Adrenal gland (tissue), 12 donors: ENCODE data around the gene GRIN1. TPM values are rescaled to one million over a fixed set of nuclear protein-coding genes. Genes with fewer than 3 reads are reported as not detected.

Experiments
- DNase-seq, 7 donors: peaks; one replicate each; pipeline ENCODE4 v3.0.0-alpha.2; 2019 to 2020
- H3K27ac ChIP-seq, 5 donors: fragments of 200-600 bp; sonication (generic) in 4 of 5; 1 replicate in 3 of 5; 2 replicates in 2 of 5; pipeline versions ENCODE4 v1.5.1 to v1.8.0; 2016 to 2020; ENCODE audit warnings: mild to moderate bottlenecking in 1 of 5
- H3K27me3 ChIP-seq: fragments of 200-600 bp; 2 replicates; pipeline ENCODE4 v1.8.0; 2021
- H3K36me3 ChIP-seq, 2 donors: fragments of 200-600 bp; replicated peaks in 1 of 2; 1 replicate in 1 of 2; 2 replicates in 1 of 2; pipeline versions ENCODE4 v1.5.1 to v1.8.0; 2018 to 2022
- H3K4me1 ChIP-seq, 2 donors: fragments of 200-600 bp; replicated peaks in 1 of 2; 1 replicate in 1 of 2; 2 replicates in 1 of 2; pipeline versions ENCODE4 v1.5.1 to v1.8.0; 2018 to 2021
- H3K4me3 ChIP-seq, 4 donors: fragments of 200-600 bp; sonication (generic) in 3 of 4; one replicate each; pipeline ENCODE4 v1.5.1; 2016 to 2018
- H3K9me3 ChIP-seq, 3 donors: fragments of 200-600 bp; sonication (generic) in 1 of 3; replicated peaks in 1 of 3; 1 replicate in 2 of 3; 2 replicates in 1 of 3; pipeline versions ENCODE4 v1.5.1 to v1.8.0; 2016 to 2021
- POLR2A ChIP-seq, 2 donors: fragments of 450-650 bp; IDR thresholded peaks; one replicate each; pipeline ENCODE4 v1.6.1; 2017; ENCODE audit warnings: antibody characterized with exemption in 2 of 2, mild to moderate bottlenecking in 2 of 2, moderate library complexity in 1 of 2
- WGBS, 4 donors: extraction: QIAGEN DNeasy Blood & Tissue Kit in 2 of 4; methylation state at CpG; one replicate each; pipeline versions ENCODE4 v1.1.5 to v1.1.7; 2013 to 2017; 5-methylcytosine and 5-hydroxymethylcytosine counted together
- intact Hi-C, 2 donors: fragments of 100-400 bp; cut with DNase I; formaldehyde crosslinking; loops; one replicate each; pipeline versions ENCODE4 v1.14.1 to v1.15.0; 2022 to 2023
- polyA plus RNA-seq, 3 donors: library from polyadenylated mRNA; stranded (reverse); fragments of 200-250 nt in 2 of 3; fragments of 350-450 nt in 1 of 3; fragmentation: Illumina TruSeq in 1 of 3; extraction: RNeasy Lipid Tissue Mini Kit (QIAGEN cat#74804) in 1 of 3; gene quantifications; one replicate each; pipeline ENCODE4 v1.2.3, GENCODE V29; 2013 to 2014
- total RNA-seq, 9 donors: library from RNA; depleted of rRNA in 4 of 9; stranded (reverse); fragments of >200 nt in 4 of 9; fragments of 120-200 nt in 1 of 9; fragmentation: NEBNext Ultra II Directional in 1 of 9; extraction: Animal tissue kit (Norgen Biotek cat#: 25700) in 1 of 9; gene quantifications; one replicate each; pipeline versions ENCODE4 v1.1.0 to v1.2.4, GENCODE V29; 2013 to 2023
- TF ChIP-seq, protein P1 (sequence below), 6 experiments: fragments of 450-650 bp in 4 of 6; fragments of 200-600 bp in 2 of 6; sonication (generic) in 1 of 6; IDR thresholded peaks; 1 replicate in 5 of 6; 2 replicates in 1 of 6; pipeline versions ENCODE4 v1.5.1 to v1.8.0; 2016 to 2021; ENCODE audit warnings: antibody characterized with exemption in 6 of 6, mild to moderate bottlenecking in 2 of 6, moderate library complexity in 1 of 6
- donor health status: healthy with polysubstance abuse.
- donor health status: Bipolar disorder and iron deficiency.
- donor health status: DM: yes; HTN: yes; CAD: no.
- donor health status: DM: no; HTN: no; CAD: no.
- donor health status: DM: no; HTN: no; CAD: no.
- donor health status: DM: yes; HTN: yes; CAD: no.

GRIN1 gene
- total and polyA plus RNA-seq, 12 donors = 0.04 to 0.28 (median 0.10) TPM; not detected in 5

DNA sequence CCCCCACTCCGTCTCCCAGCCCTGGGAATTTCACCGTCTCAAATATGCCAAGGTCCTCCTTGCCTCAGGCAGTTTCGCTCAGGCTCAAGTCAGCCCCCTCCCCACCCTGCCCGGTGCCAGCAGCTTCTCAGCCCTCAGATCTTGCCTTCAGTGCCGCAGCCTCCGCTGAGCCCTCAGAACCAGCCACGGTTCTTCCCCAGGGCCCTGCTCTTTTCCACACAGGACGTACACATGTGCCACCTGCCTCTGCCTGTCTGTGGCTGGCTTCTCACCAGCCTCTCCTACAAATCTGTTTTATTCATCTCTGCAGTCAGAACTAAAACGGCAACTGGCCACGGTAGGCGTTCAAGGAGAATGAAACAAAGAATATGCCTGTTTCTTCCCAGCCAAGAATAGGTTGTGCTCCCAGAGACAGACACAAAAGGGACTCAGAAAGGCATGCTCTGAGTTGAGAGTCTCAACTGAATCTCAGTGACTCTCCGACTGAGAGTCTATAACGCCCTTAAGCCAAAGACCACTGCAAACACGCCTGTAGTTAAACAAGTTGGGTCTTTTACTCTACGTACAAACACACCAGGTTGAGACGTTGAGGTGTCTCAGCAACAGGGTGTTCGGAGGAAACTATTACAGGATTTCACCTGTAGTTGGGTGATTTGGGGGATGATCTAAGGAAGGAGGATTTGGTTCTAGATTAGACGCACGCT, 10.6 kb upstream of the GRIN1 start:
- Histone ChIP-seq H3K9me3 (no peaks in the 10 kb centered on the region), H3K27me3 (no peaks in the 10 kb centered on the region), H3K27ac (no peak overlapping the region), H3K36me3 (no peaks in the 10 kb centered on the region), H3K4me1 (peaks cover 15 to 26% of the 10 kb centered on the region in 2 donors), H3K4me3 (peak overlapping the region in 1 of 4 donors; percentile 81)
- intact Hi-C loops = no loop called here
- TF ChIP-seq POLR2A (IDR thresholded peaks at IDR 0.05) = no peak
- TF ChIP-seq, protein P1, sequence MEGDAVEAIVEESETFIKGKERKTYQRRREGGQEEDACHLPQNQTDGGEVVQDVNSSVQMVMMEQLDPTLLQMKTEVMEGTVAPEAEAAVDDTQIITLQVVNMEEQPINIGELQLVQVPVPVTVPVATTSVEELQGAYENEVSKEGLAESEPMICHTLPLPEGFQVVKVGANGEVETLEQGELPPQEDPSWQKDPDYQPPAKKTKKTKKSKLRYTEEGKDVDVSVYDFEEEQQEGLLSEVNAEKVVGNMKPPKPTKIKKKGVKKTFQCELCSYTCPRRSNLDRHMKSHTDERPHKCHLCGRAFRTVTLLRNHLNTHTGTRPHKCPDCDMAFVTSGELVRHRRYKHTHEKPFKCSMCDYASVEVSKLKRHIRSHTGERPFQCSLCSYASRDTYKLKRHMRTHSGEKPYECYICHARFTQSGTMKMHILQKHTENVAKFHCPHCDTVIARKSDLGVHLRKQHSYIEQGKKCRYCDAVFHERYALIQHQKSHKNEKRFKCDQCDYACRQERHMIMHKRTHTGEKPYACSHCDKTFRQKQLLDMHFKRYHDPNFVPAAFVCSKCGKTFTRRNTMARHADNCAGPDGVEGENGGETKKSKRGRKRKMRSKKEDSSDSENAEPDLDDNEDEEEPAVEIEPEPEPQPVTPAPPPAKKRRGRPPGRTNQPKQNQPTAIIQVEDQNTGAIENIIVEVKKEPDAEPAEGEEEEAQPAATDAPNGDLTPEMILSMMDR (IDR thresholded peaks at IDR 0.05) = no peak
- 65 to 71% (median 67%) methylated on average over 18 to 19 of the region's 19 CpGs for WGBS, 4 donors
- no peak for DNase-seq

DNA sequence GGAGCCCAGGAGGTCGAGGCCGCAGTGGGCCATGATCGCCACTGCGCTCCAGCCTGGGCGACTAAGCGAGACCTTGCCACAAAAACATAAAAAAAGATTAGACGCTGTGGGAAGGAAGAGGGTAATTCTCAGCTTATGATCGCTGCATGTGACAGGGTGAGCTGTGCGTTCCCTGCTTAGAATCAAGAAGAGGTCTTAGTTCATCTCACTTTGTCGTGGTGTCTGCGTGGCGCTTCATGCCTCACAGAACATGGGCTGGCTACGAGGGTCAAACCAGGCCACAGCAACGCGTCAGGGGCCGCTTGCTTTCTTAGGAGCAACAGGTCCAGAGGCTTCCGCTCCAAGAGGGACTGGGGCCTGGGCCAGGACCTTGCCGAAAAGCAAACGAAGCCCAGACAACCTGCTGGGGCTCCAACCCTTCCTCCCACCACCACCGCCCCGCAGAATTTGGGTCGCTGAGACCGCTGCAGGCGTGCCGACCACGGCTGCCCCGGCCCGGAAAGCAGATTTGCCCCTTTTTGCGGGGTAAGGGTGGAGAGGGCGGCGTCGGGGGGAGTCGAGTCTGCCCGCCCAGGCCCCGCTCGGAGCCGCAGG, 10.0 kb upstream of the GRIN1 start:
- Histone ChIP-seq H3K4me3 (peak overlapping the region; percentile 41 to 94 (median 66)), H3K36me3 (no peaks in the 10 kb centered on the region), H3K9me3 (no peaks in the 10 kb centered on the region), H3K27me3 (no peaks in the 10 kb centered on the region), H3K4me1 (peaks cover 15 to 26% of the 10 kb centered on the region in 2 donors), H3K27ac (peak overlapping the region in 3 of 5 donors; percentile 21 to 66 (median 64))
- TF ChIP-seq, protein P1 (IDR thresholded peaks at IDR 0.05) = no peak
- no peak for TF ChIP-seq POLR2A (IDR thresholded peaks at IDR 0.05)
- intact Hi-C loops = no loop called here
- WGBS, 4 donors = 16 to 48% (median 29%) methylated on average over 12 to 37 of the region's 37 CpGs
- DNase-seq = peak in 3 of 7 donors; percentile 35 to 72 (median 41)

DNA sequence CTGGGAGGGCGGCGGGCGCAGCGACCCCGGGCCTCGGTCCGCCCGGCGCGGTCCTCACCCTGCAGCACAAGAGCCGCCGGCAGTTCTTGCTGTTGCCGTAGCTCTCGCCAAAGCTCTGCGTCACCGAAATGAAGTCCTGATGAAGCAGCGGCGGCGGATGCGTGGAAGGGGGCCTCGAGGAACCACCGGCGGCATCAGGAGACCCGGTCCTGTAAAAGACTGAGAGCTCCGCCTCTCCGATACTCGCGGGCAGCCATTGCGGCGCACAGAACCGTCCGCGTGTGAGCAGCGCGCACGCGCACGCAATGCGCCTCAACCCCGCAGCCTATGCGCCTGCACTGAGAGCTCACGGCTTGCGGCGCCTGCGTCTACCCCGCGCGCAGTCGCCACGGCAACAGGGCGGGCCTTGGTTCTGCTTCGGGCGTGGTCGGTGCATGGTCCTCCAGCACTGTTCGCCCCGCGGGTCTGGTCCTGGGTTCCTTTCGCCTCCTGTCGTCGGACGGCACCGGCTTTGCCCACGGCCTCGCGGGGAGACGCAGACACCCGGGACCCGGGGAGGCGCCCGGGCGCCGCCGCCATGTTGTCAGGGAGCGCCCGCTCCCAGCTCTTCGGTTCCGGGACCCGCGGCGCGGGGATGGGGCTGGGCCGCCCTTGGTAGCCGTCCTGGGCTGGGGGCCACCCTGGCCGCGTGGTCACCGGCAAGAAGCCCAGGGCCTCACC, 9.3 kb upstream of the GRIN1 start:
- H3K4me1 ChIP-seq = peaks cover 15 to 26% of the 10 kb centered on the region in 2 donors
- H3K27me3 ChIP-seq = peaks cover 1% of the 10 kb centered on the region
- TF ChIP-seq POLR2A (IDR thresholded peaks at IDR 0.05) = peak; percentile 44 to 64
- TF ChIP-seq, protein P1 (IDR thresholded peaks at IDR 0.05) = peak in 1 of 6 experiments; percentile 24
- H3K9me3 ChIP-seq = no peaks in the 10 kb centered on the region
- H3K36me3 ChIP-seq = no peaks in the 10 kb centered on the region
- 0 to 1% (median 0%) methylated on average over 7 to 86 of the region's 86 CpGs for WGBS, 4 donors
- H3K4me3 ChIP-seq = peak overlapping the region; percentile 41 to 94 (median 66)
- peak; percentile 87 to 95 (median 89) for DNase-seq
- H3K27ac ChIP-seq = peak overlapping the region in 3 of 5 donors; percentile 21 to 66 (median 64)
- intact Hi-C loops = no loop called here

DNA sequence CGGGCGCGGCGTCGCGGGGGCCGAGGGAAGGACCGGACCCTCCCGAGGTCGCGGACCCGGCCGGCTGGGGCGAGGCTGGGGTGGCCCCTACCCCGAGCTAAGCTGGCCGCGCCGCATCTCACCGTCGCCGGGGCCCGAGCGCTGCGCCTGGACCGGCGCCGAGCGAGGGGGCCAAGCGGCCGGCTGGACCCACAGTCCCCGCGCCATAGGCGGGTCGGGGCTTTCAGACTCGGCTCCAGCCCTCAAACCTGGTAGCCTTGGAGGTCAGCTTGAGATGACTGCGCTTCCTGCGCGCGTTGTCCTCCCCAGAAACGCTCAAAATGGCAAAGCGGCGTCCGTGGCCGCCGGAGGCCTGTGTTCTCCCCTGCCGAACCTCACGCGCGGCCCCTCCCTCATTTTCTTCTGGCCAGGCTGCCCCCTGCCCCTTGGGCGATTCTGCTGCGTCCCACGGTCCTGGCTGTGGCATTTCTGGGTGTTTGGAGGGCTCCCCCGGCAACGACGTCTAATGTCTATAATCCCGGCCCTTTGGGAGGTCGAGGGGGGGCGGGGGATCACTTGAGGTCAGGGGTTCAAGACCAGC, 8.7 kb upstream of the GRIN1 start:
- intact Hi-C loops = no loop called here
- no peaks in the 10 kb centered on the region for H3K9me3 ChIP-seq
- H3K27ac ChIP-seq = peak overlapping the region in 2 of 5 donors; percentile 13 to 66
- WGBS, 4 donors = 9 to 20% (median 10%) methylated on average over 1 to 58 of the region's 58 CpGs
- peaks cover 15 to 26% of the 10 kb centered on the region in 2 donors for H3K4me1 ChIP-seq
- H3K36me3 ChIP-seq = no peaks in the 10 kb centered on the region
- TF ChIP-seq, protein P1 (IDR thresholded peaks at IDR 0.05) = no peak
- TF ChIP-seq POLR2A (IDR thresholded peaks at IDR 0.05) = no peak
- H3K27me3 ChIP-seq = peaks cover 3% of the 10 kb centered on the region
- no peak for DNase-seq
- H3K4me3 ChIP-seq = peak overlapping the region in 3 of 4 donors; percentile 52 to 94 (median 81)
